ENCODE data around the gene SLC25A45. TPM values are rescaled to one million over a fixed set of nuclear protein-coding genes. Genes with fewer than 3 reads are reported as not detected.

Gene SLC25A45
- total RNA-seq, 2 experiments from 2014 or later = 40.0 to 40.8 TPM

GRCh38 chr11:65394125-65394536, 11.7 kb upstream of the SLC25A45 start:
- Histone ChIP-seq H3K27ac (ENCODE audit: low read depth in 1 of 2, low read length in 2 of 2) (no peak overlapping the region), H3K9me3 (ENCODE audit: control insufficient read depth in 1 of 2, insufficient read depth in 1 of 2, low read length in 2 of 2) (no peaks in the 10 kb centered on the region), H3K27me3 (ENCODE audit: control insufficient read depth in 1 of 2, insufficient read depth in 2 of 2, low read length in 2 of 2) (no peaks in the 10 kb centered on the region), H3K4me3 (ENCODE audit: low read length) (no peak overlapping the region), H3K36me3 (ENCODE audit: insufficient read depth, low read length) (peaks cover 63% of the 10 kb centered on the region), H3K4me1 (ENCODE audit: insufficient read depth, low read length) (peaks cover 21% of the 10 kb centered on the region)
- intact Hi-C loops (cut with DNase I, micrococcal nuclease) = no loop called here
- no peaks in the 10 kb centered on the region for H3K9me3 Mint-ChIP-seq
- peaks cover 12% of the 10 kb centered on the region for H3K4me1 Mint-ChIP-seq (ENCODE audit: low read depth)
- H3K4me3 Mint-ChIP-seq = no peak overlapping the region
- peaks cover 40% of the 10 kb centered on the region for H3K36me3 Mint-ChIP-seq (ENCODE audit: low read depth)
- no peak overlapping the region for H3K27ac Mint-ChIP-seq
- TF ChIP-seq, protein P1, sequence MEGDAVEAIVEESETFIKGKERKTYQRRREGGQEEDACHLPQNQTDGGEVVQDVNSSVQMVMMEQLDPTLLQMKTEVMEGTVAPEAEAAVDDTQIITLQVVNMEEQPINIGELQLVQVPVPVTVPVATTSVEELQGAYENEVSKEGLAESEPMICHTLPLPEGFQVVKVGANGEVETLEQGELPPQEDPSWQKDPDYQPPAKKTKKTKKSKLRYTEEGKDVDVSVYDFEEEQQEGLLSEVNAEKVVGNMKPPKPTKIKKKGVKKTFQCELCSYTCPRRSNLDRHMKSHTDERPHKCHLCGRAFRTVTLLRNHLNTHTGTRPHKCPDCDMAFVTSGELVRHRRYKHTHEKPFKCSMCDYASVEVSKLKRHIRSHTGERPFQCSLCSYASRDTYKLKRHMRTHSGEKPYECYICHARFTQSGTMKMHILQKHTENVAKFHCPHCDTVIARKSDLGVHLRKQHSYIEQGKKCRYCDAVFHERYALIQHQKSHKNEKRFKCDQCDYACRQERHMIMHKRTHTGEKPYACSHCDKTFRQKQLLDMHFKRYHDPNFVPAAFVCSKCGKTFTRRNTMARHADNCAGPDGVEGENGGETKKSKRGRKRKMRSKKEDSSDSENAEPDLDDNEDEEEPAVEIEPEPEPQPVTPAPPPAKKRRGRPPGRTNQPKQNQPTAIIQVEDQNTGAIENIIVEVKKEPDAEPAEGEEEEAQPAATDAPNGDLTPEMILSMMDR (IDR thresholded peaks at IDR 0.05) = no peak
- DNase-seq (no peak), ATAC-seq (ENCODE audit: poor library complexity) (no peak)
- CTCF ChIA-PET = no interaction called here
- H3K27me3 Mint-ChIP-seq = no peaks in the 10 kb centered on the region
- POLR2A ChIA-PET = interaction anchor here (1.5 kb wide), 1 partner anchor 12 kb away, joined by 7 read pairs; the partner anchor contains the start of gene SLC25A45

DNA sequence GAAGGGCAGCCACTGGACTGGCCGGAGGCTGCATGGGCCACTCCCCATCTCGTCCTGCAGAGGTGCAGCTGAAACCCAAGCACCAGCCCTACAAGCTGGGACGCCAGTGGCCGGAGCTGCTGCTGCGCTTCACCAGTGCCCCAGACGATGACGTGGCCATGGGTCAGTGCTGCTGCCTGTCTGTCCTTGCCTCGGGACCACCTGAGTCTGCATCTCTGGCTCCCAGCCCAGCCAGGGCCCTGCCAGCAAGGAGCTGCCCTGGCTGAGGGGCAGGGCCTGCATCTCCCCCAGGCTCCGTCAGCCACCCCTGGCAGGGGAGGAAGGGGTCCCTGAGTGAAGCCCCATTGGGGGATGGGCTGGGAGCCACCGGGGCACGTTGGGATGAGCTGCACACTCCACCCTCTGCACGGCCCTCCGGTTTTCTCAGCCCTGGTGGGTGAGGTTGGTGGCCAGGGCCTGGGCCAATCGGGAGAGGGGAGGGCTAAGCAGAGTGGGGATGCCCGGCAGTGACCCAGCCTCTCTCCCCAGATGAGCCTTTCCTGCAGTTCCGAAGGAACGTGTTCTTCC, 11.2 kb upstream of the SLC25A45 start:
- intact Hi-C loops (cut with DNase I, micrococcal nuclease) = no loop called here

GRCh38 chr11:65392899-65393298, 10.5 kb upstream of the SLC25A45 start:
- POLR2A ChIA-PET = interaction anchor here (0.7 to 1.5 kb wide), 2 partner anchors 11 to 32 kb away, joined by 4 to 7 read pairs; partner anchors contain the start of gene SLC25A45
- CTCF ChIA-PET = interaction anchor here (1.4 kb wide), 1 partner anchor 201 kb away, joined by 3 read pairs; no protein-coding TSS in a partner anchor
- no peak overlapping the region for H3K27ac ChIP-seq (ENCODE audit: low read depth in 1 of 2, low read length in 2 of 2)
- ATAC-seq (ENCODE audit: poor library complexity) (no peak), DNase-seq (no peak)
- no peaks in the 10 kb centered on the region for H3K27me3 Mint-ChIP-seq
- H3K9me3 ChIP-seq (ENCODE audit: control insufficient read depth in 1 of 2, insufficient read depth in 1 of 2, low read length in 2 of 2) = no peaks in the 10 kb centered on the region
- peaks cover 40% of the 10 kb centered on the region for H3K36me3 Mint-ChIP-seq (ENCODE audit: low read depth)
- no peaks in the 10 kb centered on the region for H3K9me3 Mint-ChIP-seq
- no peak overlapping the region for H3K27ac Mint-ChIP-seq
- H3K27me3 ChIP-seq (ENCODE audit: control insufficient read depth in 1 of 2, insufficient read depth in 2 of 2, low read length in 2 of 2) = no peaks in the 10 kb centered on the region
- intact Hi-C loops (cut with DNase I, micrococcal nuclease) = no loop called here
- peaks cover 24% of the 10 kb centered on the region for H3K4me1 Mint-ChIP-seq (ENCODE audit: low read depth)
- no peak overlapping the region for H3K4me3 Mint-ChIP-seq
- no peak overlapping the region for H3K4me3 ChIP-seq (ENCODE audit: low read length)
- TF ChIP-seq, protein P1 (IDR thresholded peaks at IDR 0.05) = no peak
- H3K36me3 ChIP-seq (ENCODE audit: insufficient read depth, low read length) = peaks cover 64% of the 10 kb centered on the region
- H3K4me1 ChIP-seq (ENCODE audit: insufficient read depth, low read length) = peaks cover 34% of the 10 kb centered on the region

More for the DNA sequence above, 11.2 kb upstream of the SLC25A45 start:
- Mint-ChIP-seq H3K27me3 (no peaks in the 10 kb centered on the region), H3K9me3 (no peaks in the 10 kb centered on the region), H3K4me3 (no peak overlapping the region), H3K27ac (no peak overlapping the region), H3K4me1 (ENCODE audit: low read depth) (peaks cover 17% of the 10 kb centered on the region), H3K36me3 (ENCODE audit: low read depth) (peaks cover 42% of the 10 kb centered on the region)
- TF ChIP-seq, protein P1 (IDR thresholded peaks at IDR 0.05) = no peak
- Histone ChIP-seq H3K4me1 (ENCODE audit: insufficient read depth, low read length) (peaks cover 27% of the 10 kb centered on the region), H3K36me3 (ENCODE audit: insufficient read depth, low read length) (peaks cover 65% of the 10 kb centered on the region), H3K27ac (ENCODE audit: low read depth in 1 of 2, low read length in 2 of 2) (no peak overlapping the region), H3K9me3 (ENCODE audit: control insufficient read depth in 1 of 2, insufficient read depth in 1 of 2, low read length in 2 of 2) (no peaks in the 10 kb centered on the region), H3K27me3 (ENCODE audit: control insufficient read depth in 1 of 2, insufficient read depth in 2 of 2, low read length in 2 of 2) (no peaks in the 10 kb centered on the region), H3K4me3 (ENCODE audit: low read length) (no peak overlapping the region)
- DNase-seq (no peak), ATAC-seq (ENCODE audit: poor library complexity) (no peak)
- POLR2A ChIA-PET = interaction anchor here (0.7 to 1.5 kb wide), 2 partner anchors 11 to 31 kb away, joined by 4 to 7 read pairs; partner anchors contain the start of gene SLC25A45
- CTCF ChIA-PET = no interaction called here

Measured in CD4-positive, alpha-beta T cell (primary cell).